Measurements from ENCODE around the gene NOL4L. TPM values are rescaled to one million over a fixed set of nuclear protein-coding genes. Genes with fewer than 3 reads are reported as not detected.

NOL4L gene
- total RNA-seq, 1 donor from 2014 or later, result 106 TPM

- H3K27ac Mint-ChIP-seq (ENCODE audit: unreplicated experiment), result peak overlapping the region; percentile 5
- peak overlapping the region; percentile 7 for H3K4me3 Mint-ChIP-seq (ENCODE audit: unreplicated experiment)
- H3K9me3 Mint-ChIP-seq (ENCODE audit: unreplicated experiment), result peaks cover 14% of the 10 kb centered on the region
- no peak for DNase-seq
- H3K27me3 Mint-ChIP-seq (ENCODE audit: unreplicated experiment), result peaks cover 24% of the 10 kb centered on the region
- H3K36me3 Mint-ChIP-seq (ENCODE audit: unreplicated experiment), result peaks cover 8% of the 10 kb centered on the region
- H3K4me1 Mint-ChIP-seq (ENCODE audit: low read depth, unreplicated experiment), result peaks cover 28% of the 10 kb centered on the region
- no peak for TF ChIP-seq CTCF (IDR thresholded peaks at IDR 0.05; ENCODE audit: partially characterized antibody, unreplicated experiment)
Measured at GRCh38 chr20:32613192-32614053, 28.3 kb upstream of the NOL4L start.

DNA sequence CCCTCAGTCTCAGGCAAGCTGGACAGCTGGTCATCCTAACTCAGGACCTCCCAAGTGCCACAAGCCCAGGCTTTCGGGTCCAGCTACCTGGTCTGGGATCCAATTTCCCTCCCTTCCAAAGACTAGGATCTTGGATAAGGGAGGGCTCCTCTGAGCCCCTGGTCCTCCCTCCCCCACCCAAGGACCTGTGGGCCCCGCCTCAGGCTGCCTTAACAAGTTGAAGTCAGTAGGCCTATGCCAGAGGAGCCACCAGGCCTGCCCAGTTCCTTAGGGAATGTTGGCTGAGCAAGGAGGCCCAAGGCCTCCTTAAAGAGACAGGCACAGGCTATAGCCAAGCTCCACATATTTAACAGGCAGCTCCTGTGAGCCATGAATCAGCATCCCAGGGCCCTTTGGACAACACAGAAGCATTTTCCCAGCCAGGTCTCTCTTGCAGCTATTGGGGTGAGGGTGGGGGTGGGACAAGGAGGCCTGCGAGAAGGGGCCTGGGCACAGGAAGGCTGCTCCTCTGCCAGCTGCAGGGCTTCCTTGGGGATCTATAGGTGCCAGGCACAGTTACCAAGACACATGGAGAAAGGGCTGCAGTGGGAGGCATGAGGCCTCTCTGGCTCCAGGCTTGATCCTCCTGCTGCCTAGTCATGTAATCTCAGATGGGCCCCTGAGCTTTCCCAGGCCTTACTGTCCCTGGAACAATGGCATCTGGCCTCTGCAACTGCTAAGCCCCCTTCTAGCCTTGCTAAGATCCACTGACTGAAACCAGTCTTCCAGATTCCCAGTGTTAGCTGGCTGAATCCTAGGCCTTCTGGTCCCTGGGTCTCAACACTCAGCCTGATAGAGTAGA lies 27.4 kb upstream of the NOL4L start:
- peaks cover 14% of the 10 kb centered on the region for H3K9me3 Mint-ChIP-seq (ENCODE audit: unreplicated experiment)
- no peak overlapping the region for H3K27ac Mint-ChIP-seq (ENCODE audit: unreplicated experiment)
- H3K4me1 Mint-ChIP-seq (ENCODE audit: low read depth, unreplicated experiment), result peaks cover 28% of the 10 kb centered on the region
- peaks cover 8% of the 10 kb centered on the region for H3K36me3 Mint-ChIP-seq (ENCODE audit: unreplicated experiment)
- no peak for TF ChIP-seq CTCF (IDR thresholded peaks at IDR 0.05; ENCODE audit: partially characterized antibody, unreplicated experiment)
- H3K4me3 Mint-ChIP-seq (ENCODE audit: unreplicated experiment), result no peak overlapping the region
- peaks cover 27% of the 10 kb centered on the region for H3K27me3 Mint-ChIP-seq (ENCODE audit: unreplicated experiment)
- no peak for DNase-seq

- Mint-ChIP-seq H3K27ac (ENCODE audit: unreplicated experiment) (peak overlapping the region; percentile 18), H3K27me3 (ENCODE audit: unreplicated experiment) (peaks cover 25% of the 10 kb centered on the region), H3K36me3 (ENCODE audit: unreplicated experiment) (peaks cover 8% of the 10 kb centered on the region), H3K4me1 (ENCODE audit: low read depth, unreplicated experiment) (peaks cover 28% of the 10 kb centered on the region), H3K4me3 (ENCODE audit: unreplicated experiment) (no peak overlapping the region), H3K9me3 (ENCODE audit: unreplicated experiment) (peaks cover 14% of the 10 kb centered on the region)
- TF ChIP-seq CTCF (IDR thresholded peaks at IDR 0.05; ENCODE audit: partially characterized antibody, unreplicated experiment), result no peak
- DNase-seq, result no peak
Measured at GRCh38 chr20:32611868-32612267, 26.7 kb upstream of the NOL4L start.

DNA sequence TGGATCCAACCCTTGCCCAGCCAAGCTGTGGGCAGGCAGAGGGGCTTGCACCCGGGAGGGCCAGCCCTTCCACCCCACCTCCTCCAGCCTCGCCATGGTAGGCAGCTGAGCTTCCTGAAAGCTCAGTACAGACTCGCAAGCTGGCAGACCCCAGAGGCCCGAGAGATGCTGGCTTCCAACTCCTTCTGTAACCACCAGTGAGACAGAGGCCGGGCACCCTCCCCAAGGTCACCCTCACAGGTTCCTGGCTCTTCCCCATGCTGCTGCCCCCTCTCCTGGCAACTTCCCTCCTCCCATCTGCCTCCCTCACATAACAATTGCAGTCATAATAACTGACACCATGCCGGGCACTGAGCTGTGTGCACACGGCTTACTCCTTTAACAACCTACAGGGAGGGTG lies 26.2 kb upstream of the NOL4L start:
- Mint-ChIP-seq H3K36me3 (ENCODE audit: unreplicated experiment) (peaks cover 8% of the 10 kb centered on the region), H3K9me3 (ENCODE audit: unreplicated experiment) (peaks cover 14% of the 10 kb centered on the region), H3K4me1 (ENCODE audit: low read depth, unreplicated experiment) (peaks cover 28% of the 10 kb centered on the region), H3K4me3 (ENCODE audit: unreplicated experiment) (no peak overlapping the region), H3K27me3 (ENCODE audit: unreplicated experiment) (peaks cover 25% of the 10 kb centered on the region), H3K27ac (ENCODE audit: unreplicated experiment) (no peak overlapping the region)
- no peak for TF ChIP-seq CTCF (IDR thresholded peaks at IDR 0.05; ENCODE audit: partially characterized antibody, unreplicated experiment)
- DNase-seq, result no peak
